Neural progenitor cell (in vitro differentiated cells): ENCODE measurements around the gene LITAFD. TPM values are rescaled to one million over a fixed set of nuclear protein-coding genes. Genes with fewer than 3 reads are reported as not detected.
A peak's percentile ranks its signal among the peaks of the same experiment; 100 is the strongest.

Experiments used
- DNase-seq: peaks from one replicate; pipeline ENCODE4 v3.0.0-alpha.2; 2016; ENCODE audit warnings: low spot score
- H2AFZ ChIP-seq: fragments of 200-600 bp; sonication (generic); replicated peaks from 2 replicates; pipeline ENCODE4 v1.6.1; 2016; ENCODE audit warnings: antibody characterized with exemption
- H3F3A ChIP-seq: fragments of 200-600 bp; sonication (generic); 2 replicates; pipeline ENCODE4 v1.6.1; 2016; ENCODE audit warnings: antibody characterized with exemption, low read depth
- H3K27ac ChIP-seq: fragments of 200-600 bp; sonication (generic); 2 replicates; pipeline ENCODE4 v1.5.1; 2016; ENCODE audit warnings: mild to moderate bottlenecking
- H3K27me3 ChIP-seq: fragments of 200-600 bp; sonication (generic); 2 replicates; pipeline ENCODE4 v1.6.1; 2016; ENCODE audit warnings: mild to moderate bottlenecking, moderate library complexity
- H3K36me3 ChIP-seq: fragments of 200-600 bp; sonication (generic); 2 replicates; pipeline ENCODE4 v1.5.1; 2016
- H3K4me1 ChIP-seq: fragments of 200-600 bp; sonication (generic); 2 replicates; pipeline ENCODE4 v1.6.1; 2016; ENCODE audit warnings: mixed run types
- H3K4me2 ChIP-seq: fragments of 200-600 bp; sonication (generic); 2 replicates; pipeline ENCODE4 v1.6.1; 2016
- H3K4me3 ChIP-seq: fragments of 200-600 bp; sonication (generic); 2 replicates; pipeline ENCODE4 v1.5.1; 2016
- H3K79me2 ChIP-seq: fragments of 200-600 bp; sonication (generic); 2 replicates; pipeline ENCODE4 v1.6.1; 2016; ENCODE audit warnings: low read depth
- H3K9ac ChIP-seq: fragments of 200-600 bp; sonication (generic); 2 replicates; pipeline ENCODE4 v1.6.1; 2016
- H3K9me3 ChIP-seq: fragments of 200-600 bp; sonication (generic); 2 replicates; pipeline ENCODE4 v1.5.1; 2016; ENCODE audit warnings: low read depth
- H4K20me1 ChIP-seq: fragments of 200-600 bp; sonication (generic); 2 replicates; pipeline ENCODE4 v1.6.1; 2016; ENCODE audit warnings: low read depth
- H3K27ac Mint-ChIP-seq: 3 replicates; pipeline ENCODE4 v1.8.0; 2021; ENCODE audit warnings: mixed read lengths
- H3K27me3 Mint-ChIP-seq: 2 replicates; pipeline ENCODE4 v1.8.0; 2022; ENCODE audit warnings: low read depth, mild to moderate bottlenecking, inconsistent platforms, moderate library complexity, mixed read lengths; ENCODE audit not compliant: insufficient read depth
- H3K36me3 Mint-ChIP-seq: 3 replicates; pipeline ENCODE4 v1.8.0; 2021; ENCODE audit warnings: mixed read lengths
- H3K4me1 Mint-ChIP-seq: 3 replicates; pipeline ENCODE4 v1.8.0; 2021; ENCODE audit warnings: mixed read lengths
- H3K4me3 Mint-ChIP-seq: 3 replicates; pipeline ENCODE4 v1.8.0; 2021; ENCODE audit warnings: mild to moderate bottlenecking, moderate library complexity, mixed read lengths
- H3K9me3 Mint-ChIP-seq: 3 replicates; pipeline ENCODE4 v1.8.0; 2020; ENCODE audit warnings: mixed read lengths
- EZH2 ChIP-seq: fragments of 200-600 bp; sonication (generic); IDR thresholded peaks from 2 replicates; pipeline ENCODE4 v1.6.1; 2017; ENCODE audit warnings: antibody characterized with exemption, mild to moderate bottlenecking, moderate library complexity
- EZH2phosphoT487 ChIP-seq: fragments of 200-600 bp; sonication (generic); IDR thresholded peaks from 2 replicates; pipeline ENCODE4 v1.6.1; 2017; ENCODE audit warnings: antibody characterized with exemption
- total RNA-seq: library from RNA; depleted of rRNA; stranded (reverse); fragments of >200 nt; gene quantifications from 2 replicates; pipeline ENCODE4 v1.2.3, GENCODE V29; 2015; ENCODE audit warnings: low replicate concordance
- TF ChIP-seq, protein P1 (sequence below): fragments of 200-600 bp; sonication (generic); IDR thresholded peaks from 2 replicates; pipeline ENCODE4 v1.5.1; 2017; ENCODE audit warnings: antibody characterized with exemption, mild to moderate bottlenecking

Gene LITAFD
- total RNA-seq, 1 donor from 2014 or later = not detected

- Mint-ChIP-seq H3K9me3 (no peaks in the 10 kb centered on the region), H3K36me3 (peaks cover 42% of the 10 kb centered on the region), H3K4me1 (no peaks in the 10 kb centered on the region), H3K4me3 (no peak overlapping the region), H3K27ac (no peak overlapping the region), H3K27me3 (peaks cover 2% of the 10 kb centered on the region)
- H3K79me2 ChIP-seq = no peaks in the 10 kb centered on the region
- no peaks in the 10 kb centered on the region for H3F3A ChIP-seq
- H3K27me3 ChIP-seq = no peaks in the 10 kb centered on the region
- no peaks in the 10 kb centered on the region for H3K4me1 ChIP-seq
- H3K9ac ChIP-seq = no peak overlapping the region
- H3K27ac ChIP-seq = no peak overlapping the region
- H3K4me2 ChIP-seq = no peak overlapping the region
- no peak overlapping the region for H3K4me3 ChIP-seq
- peak; percentile 50 for DNase-seq
- H3K9me3 ChIP-seq = no peaks in the 10 kb centered on the region
- peaks cover 26% of the 10 kb centered on the region for H4K20me1 ChIP-seq
- no peak for TF ChIP-seq EZH2phosphoT487
- TF ChIP-seq EZH2 = no peak
- TF ChIP-seq, protein P1, sequence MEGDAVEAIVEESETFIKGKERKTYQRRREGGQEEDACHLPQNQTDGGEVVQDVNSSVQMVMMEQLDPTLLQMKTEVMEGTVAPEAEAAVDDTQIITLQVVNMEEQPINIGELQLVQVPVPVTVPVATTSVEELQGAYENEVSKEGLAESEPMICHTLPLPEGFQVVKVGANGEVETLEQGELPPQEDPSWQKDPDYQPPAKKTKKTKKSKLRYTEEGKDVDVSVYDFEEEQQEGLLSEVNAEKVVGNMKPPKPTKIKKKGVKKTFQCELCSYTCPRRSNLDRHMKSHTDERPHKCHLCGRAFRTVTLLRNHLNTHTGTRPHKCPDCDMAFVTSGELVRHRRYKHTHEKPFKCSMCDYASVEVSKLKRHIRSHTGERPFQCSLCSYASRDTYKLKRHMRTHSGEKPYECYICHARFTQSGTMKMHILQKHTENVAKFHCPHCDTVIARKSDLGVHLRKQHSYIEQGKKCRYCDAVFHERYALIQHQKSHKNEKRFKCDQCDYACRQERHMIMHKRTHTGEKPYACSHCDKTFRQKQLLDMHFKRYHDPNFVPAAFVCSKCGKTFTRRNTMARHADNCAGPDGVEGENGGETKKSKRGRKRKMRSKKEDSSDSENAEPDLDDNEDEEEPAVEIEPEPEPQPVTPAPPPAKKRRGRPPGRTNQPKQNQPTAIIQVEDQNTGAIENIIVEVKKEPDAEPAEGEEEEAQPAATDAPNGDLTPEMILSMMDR = peak; percentile 40
- H3K36me3 ChIP-seq = peaks cover 20% of the 10 kb centered on the region
- no peak overlapping the region for H2AFZ ChIP-seq
Measured at GRCh38 chr16:8905168-8905762, 23.1 kb downstream of the LITAFD start.

- peaks cover 17% of the 10 kb centered on the region for H3K36me3 ChIP-seq
- no peaks in the 10 kb centered on the region for H3K27me3 ChIP-seq
- H3K9ac ChIP-seq = no peak overlapping the region
- peaks cover 43% of the 10 kb centered on the region for H3K36me3 Mint-ChIP-seq
- no peak overlapping the region for H3K4me3 Mint-ChIP-seq
- peaks cover 26% of the 10 kb centered on the region for H4K20me1 ChIP-seq
- H3K4me1 Mint-ChIP-seq = no peaks in the 10 kb centered on the region
- H3K79me2 ChIP-seq = peaks cover 2% of the 10 kb centered on the region
- peak; percentile 51 for DNase-seq
- no peaks in the 10 kb centered on the region for H3F3A ChIP-seq
- no peak overlapping the region for H3K4me3 ChIP-seq
- no peaks in the 10 kb centered on the region for H3K9me3 Mint-ChIP-seq
- no peak overlapping the region for H2AFZ ChIP-seq
- TF ChIP-seq EZH2 = no peak
- TF ChIP-seq, protein P1 = peak; percentile 54
- H3K27ac ChIP-seq = no peak overlapping the region
- H3K9me3 ChIP-seq = no peaks in the 10 kb centered on the region
- peaks cover 4% of the 10 kb centered on the region for H3K27me3 Mint-ChIP-seq
- no peak overlapping the region for H3K4me2 ChIP-seq
- no peak overlapping the region for H3K27ac Mint-ChIP-seq
- H3K4me1 ChIP-seq = no peaks in the 10 kb centered on the region
Measured at GRCh38 chr16:8905795-8906591, 23.8 kb downstream of the LITAFD start.

- Histone ChIP-seq H3K4me1 (no peaks in the 10 kb centered on the region), H3K79me2 (peaks cover 4% of the 10 kb centered on the region), H3K36me3 (peaks cover 15% of the 10 kb centered on the region), H3K9ac (no peak overlapping the region), H4K20me1 (peaks cover 37% of the 10 kb centered on the region), H3K27me3 (no peaks in the 10 kb centered on the region), H2AFZ (no peak overlapping the region), H3K27ac (no peak overlapping the region), H3K4me2 (no peak overlapping the region), H3F3A (no peaks in the 10 kb centered on the region), H3K4me3 (no peak overlapping the region), H3K9me3 (no peaks in the 10 kb centered on the region)
- Mint-ChIP-seq H3K9me3 (no peaks in the 10 kb centered on the region), H3K36me3 (peaks cover 44% of the 10 kb centered on the region), H3K27me3 (peaks cover 4% of the 10 kb centered on the region), H3K27ac (no peak overlapping the region), H3K4me1 (no peaks in the 10 kb centered on the region), H3K4me3 (no peak overlapping the region)
- TF ChIP-seq, protein P1 = no peak
- no peak for DNase-seq
Measured at GRCh38 chr16:8907096-8907495, 24.9 kb downstream of the LITAFD start.
